Caki2 (cell line): ENCODE data around the gene STX8. TPM values are rescaled to one million over a fixed set of nuclear protein-coding genes. Genes with fewer than 3 reads are reported as not detected.
"Not testable (repeated sequence)": the region's sequence is repeated elsewhere in the genome, so short reads cannot be mapped to it uniquely, and the experiment has no call there.

Source experiments
- DNase-seq: peaks from one replicate; pipeline ENCODE4 v3.0.0-alpha.2; 2015; ENCODE audit warnings: low read depth
- in situ Hi-C: cut with HindIII; loops from 2 replicates; pipeline ENCODE4 v1.10.0; 2016; ENCODE audit warnings: low sequenced_read_pairs, low pct_unique_long_range_greater_than_20kb, mixed read lengths
- total RNA-seq: library from RNA; depleted of rRNA; stranded (reverse); fragments of >200 nt; shearing (Covaris generic); gene quantifications from 2 replicates; pipeline ENCODE4 v1.2.3, GENCODE V29; 2014; ENCODE audit warnings: low replicate concordance

The STX8 gene
- total RNA-seq, 1 experiment from 2014 or later, result 34.0 TPM

GRCh38 chr17:9566067-9566466 lies 9.6 kb downstream of the STX8 start:
- in situ Hi-C loops, result no loop called here
- no peak for DNase-seq

- DNase-seq, result no peak
- in situ Hi-C loops, result no loop called here
Observed at GRCh38 chr17:9564104-9564503, 11.5 kb downstream of the STX8 start.

DNA sequence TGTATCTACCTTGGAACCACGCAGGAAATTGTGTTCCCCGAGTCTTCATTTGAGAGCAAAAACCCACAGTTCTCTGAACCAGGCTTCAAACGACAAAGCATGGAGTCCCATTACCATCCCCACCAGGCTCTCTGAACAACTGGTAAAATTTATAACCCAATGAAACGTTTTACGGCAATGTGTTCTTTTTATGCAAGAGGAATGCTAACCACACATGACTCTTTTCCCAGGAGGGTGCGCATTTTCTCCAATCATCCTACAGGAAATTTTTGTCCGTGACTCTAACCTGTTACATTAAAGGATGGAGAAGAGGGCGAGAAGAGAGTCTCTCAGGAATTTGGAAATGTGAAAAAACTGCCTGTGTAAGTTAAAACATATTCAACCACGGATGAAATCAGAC lies 17.8 kb downstream of the STX8 start:
- no peak for DNase-seq
- in situ Hi-C loops, result no loop called here

DNA sequence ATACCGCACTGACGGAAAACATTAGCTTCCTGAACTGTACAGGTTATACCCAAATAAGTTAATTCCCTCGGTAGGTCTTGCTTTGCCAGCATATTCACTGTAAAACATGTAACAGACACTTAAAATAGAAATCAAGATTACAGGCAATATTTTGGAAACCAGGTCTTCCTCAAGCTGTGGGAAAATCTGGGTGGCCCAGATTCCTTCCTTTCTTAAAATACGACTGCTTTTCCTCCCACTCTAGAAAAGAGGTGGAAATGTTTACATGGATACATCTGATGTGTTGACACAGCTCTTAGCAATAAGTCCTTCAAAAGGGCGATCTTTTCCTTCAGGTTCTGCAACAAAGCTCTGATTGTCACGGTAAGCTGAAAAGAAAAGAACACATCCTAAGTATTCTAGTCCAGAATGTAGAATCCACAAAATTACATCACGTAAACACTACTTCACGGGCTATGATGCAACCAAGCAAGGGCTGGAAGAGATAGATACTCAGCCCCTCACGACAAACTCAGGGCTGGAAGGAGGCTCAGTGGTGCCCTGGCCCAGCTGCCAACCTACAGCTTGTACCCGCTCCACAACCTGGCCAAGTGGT lies 18.4 kb downstream of the STX8 start:
- DNase-seq, result no peak
- in situ Hi-C loops, result no loop called here

- in situ Hi-C loops, result not testable (repeated sequence)
- peak; percentile 30 for DNase-seq
Observed at GRCh38 chr17:9554715-9555114, 20.9 kb downstream of the STX8 start.

GRCh38 chr17:9553596-9553995 lies 22.0 kb downstream of the STX8 start:
- in situ Hi-C loops, result no loop called here
- DNase-seq, result no peak

DNA sequence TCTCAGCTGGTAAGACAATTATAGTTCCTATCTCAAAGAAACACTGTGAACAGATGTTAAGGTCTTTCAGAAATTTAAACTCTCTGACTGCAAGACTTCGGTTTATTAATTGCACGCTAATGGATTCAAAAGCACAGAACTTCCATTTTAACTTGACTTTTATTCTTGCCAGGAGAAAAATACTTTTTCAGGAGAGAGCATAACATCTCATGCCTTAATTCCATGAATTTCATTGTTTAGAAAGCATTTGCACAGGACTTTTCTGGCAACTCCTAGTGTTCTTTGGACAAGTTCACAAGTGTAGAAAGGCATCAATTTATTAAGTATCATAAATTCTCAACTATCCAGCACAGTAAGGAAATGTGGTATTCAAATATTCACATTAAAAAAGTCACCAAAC lies 22.4 kb downstream of the STX8 start:
- in situ Hi-C loops, result no loop called here

GRCh38 chr17:9549215-9549614 lies 26.4 kb downstream of the STX8 start:
- in situ Hi-C loops, result no loop called here
- DNase-seq, result no peak

More for the DNA sequence above, 22.4 kb downstream of the STX8 start:
- no peak for DNase-seq

DNA sequence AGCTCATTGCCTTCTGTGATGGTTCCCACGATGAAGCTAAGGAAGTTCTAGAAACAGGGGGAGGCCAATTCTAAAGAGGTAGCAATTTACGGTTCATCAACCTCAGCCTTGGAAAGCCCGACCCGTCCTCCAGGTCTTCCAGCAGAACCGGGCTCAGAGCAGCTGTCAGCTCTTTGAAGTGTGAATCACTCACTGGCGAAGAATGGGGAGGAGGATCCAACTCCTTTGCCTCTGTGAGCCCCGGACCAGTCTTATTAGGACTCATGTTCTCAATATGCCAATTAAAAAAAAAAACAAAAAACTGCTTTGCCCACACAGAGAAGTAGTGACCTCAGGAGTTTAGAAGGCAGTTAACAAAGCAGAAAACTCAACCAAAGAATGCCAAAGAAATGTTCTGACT lies 31.4 kb downstream of the STX8 start:
- in situ Hi-C loops, result no loop called here
- DNase-seq, result no peak

DNA sequence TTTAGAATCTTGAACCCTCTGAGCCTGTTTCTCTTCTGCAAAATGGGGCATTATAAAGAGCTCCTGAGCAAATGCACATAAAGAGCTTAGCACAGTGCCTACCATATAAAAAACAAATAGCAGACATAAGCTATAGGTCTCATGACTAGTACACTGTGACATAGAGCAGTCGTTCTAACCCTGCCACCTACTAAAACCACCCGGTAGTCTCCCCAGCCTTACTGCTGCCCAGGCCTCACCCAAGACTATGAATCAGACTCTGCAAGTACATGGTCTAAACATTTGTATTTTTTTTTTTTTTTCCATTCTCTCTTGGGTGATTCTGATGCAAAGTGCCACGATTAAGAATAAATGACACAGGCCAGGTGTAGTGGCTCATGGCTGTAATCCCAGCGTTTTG lies 33.9 kb downstream of the STX8 start:
- no peak for DNase-seq
- in situ Hi-C loops, result no loop called here

- no peak for DNase-seq
- in situ Hi-C loops, result no loop called here
Observed at GRCh38 chr17:9538626-9539025, 37.0 kb downstream of the STX8 start.

- in situ Hi-C loops, result no loop called here
- no peak for DNase-seq
Observed at GRCh38 chr17:9537177-9537776, 38.3 kb downstream of the STX8 start.

- in situ Hi-C loops, result no loop called here
- no peak for DNase-seq
Observed at GRCh38 chr17:9536061-9536460, 39.6 kb downstream of the STX8 start.

GRCh38 chr17:9533441-9533840 lies 42.2 kb downstream of the STX8 start:
- DNase-seq, result no peak
- in situ Hi-C loops, result no loop called here

DNA sequence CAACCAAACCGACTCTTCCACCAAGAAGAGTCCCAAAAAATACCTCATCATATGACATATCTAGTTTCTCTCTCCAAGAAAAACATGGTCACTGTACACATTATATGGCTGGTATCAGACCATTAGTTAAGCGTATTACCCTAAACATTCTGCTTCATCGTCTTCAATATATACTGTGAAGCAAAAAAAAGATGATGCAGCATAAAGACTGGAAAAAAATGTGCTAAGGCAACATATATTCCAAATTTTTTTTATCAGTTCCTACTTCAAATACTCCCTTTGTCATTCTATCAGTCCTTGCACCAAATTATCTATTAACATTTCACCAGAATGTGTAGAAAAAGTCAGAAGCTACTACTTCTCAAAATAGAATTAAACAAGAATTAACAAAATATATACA lies 42.9 kb downstream of the STX8 start:
- in situ Hi-C loops, result no loop called here

DNA sequence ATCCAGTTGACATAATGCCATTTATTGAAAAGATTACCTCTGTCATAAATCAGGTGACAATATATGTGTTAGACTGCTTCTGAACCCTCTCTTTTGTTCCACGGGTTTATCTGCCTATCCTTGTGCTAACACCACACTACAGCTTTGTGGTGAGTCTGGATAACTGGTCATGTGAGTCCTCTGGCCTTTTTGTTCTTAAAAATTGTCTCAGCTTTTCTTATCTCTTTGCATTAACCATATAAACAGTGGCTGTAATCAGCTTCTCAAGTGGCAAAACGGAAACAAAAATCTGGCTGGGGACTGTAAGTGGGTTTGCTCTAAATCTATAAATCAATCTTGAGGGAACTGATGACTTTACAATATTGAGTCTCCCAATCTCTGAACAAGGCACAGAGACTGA lies 44.6 kb downstream of the STX8 start:
- no peak for DNase-seq
- in situ Hi-C loops, result no loop called here

More for the DNA sequence above, 42.9 kb downstream of the STX8 start:
- DNase-seq, result no peak

DNA sequence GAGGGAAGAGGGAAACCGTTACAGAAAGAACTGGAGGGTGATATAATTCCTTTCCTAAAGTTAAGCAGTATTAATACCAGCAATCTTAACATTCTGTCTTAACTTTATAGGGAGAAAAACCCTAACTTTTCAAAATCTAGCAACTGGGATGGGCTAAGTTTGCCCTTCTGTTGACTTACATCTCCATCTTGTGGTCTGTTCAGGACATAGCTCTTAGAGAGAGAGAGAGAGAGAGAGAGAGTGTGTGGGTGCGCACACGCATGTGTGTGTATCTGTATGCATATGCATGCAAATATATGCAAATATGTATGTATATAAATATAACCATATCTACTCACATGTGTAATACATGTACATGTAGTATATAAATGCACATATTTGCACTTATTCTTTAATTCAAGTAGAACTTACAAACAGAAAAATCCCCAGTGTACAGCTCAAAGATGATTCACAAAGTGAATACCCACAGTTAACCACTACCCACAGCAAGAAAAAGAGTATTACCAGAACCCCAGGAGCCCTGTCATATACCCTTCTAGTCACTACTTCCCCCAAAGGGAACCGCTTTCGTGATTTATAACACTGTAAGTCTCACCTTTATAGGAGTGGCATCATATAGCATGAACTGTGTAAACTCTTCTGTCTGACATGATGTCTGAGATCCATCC lies 46.5 kb downstream of the STX8 start:
- no peak for DNase-seq

GRCh38 chr17:9527788-9528187 lies 47.8 kb downstream of the STX8 start:
- DNase-seq, result no peak
- in situ Hi-C loops, result no loop called here

More for the DNA sequence above, 46.5 kb downstream of the STX8 start:
- in situ Hi-C loops, result no loop called here

- peak; percentile 21 for DNase-seq
- in situ Hi-C loops, result no loop called here
Observed at GRCh38 chr17:9522074-9522473, 53.5 kb downstream of the STX8 start.

DNA sequence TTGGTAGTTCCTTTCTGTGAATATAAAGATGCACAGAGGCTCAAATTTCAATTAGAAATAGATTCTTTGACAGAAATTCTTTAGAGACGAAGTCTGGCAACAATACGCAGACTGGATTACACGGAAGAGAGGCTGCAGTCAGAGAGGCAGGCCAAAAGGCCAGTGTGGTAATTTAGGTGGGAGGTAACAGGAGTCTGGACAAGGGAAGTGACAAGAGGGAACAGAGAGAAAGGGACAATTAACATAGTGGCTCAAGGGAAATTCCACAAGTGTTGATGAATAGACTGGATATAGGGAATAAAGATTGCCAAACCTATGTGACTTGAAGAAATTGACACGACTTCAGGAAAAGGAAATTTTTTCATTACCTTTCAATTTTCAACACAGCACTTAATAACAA lies 54.6 kb downstream of the STX8 start:
- DNase-seq, result no peak
- in situ Hi-C loops, result no loop called here
